ENCODE data around the gene GORAB. TPM values are rescaled to one million over a fixed set of nuclear protein-coding genes. Genes with fewer than 3 reads are reported as not detected.

GORAB gene, protein sequence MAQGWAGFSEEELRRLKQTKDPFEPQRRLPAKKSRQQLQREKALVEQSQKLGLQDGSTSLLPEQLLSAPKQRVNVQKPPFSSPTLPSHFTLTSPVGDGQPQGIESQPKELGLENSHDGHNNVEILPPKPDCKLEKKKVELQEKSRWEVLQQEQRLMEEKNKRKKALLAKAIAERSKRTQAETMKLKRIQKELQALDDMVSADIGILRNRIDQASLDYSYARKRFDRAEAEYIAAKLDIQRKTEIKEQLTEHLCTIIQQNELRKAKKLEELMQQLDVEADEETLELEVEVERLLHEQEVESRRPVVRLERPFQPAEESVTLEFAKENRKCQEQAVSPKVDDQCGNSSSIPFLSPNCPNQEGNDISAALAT
- 8.6 TPM for polyA plus RNA-seq (2013, experiment 1 of 2)
- polyA plus RNA-seq (2013, experiment 2 of 2): 8.0 TPM

- no peak within 1 kb of the TSS for H3K23ac ChIP-seq (ENCODE audit: low read length in 2 of 2)
- peak within 1 kb of the TSS; percentile 71 to 83 for H3K4me3 ChIP-seq (ENCODE audit: insufficient read depth in 1 of 2, low read depth in 1 of 2, low read length in 2 of 2)
- H3K79me1 ChIP-seq (replicated peaks; ENCODE audit: low read length, poor library complexity, severe bottlenecking): peaks cover 2% of the 10 kb centered on the region
- peak within 1 kb of the TSS; percentile 71 for H2AFZ ChIP-seq (ENCODE audit: low read depth, low read length)
- H3K14ac ChIP-seq (ENCODE audit: low read length in 2 of 2): peak within 1 kb of the TSS in 1 of 2 experiments; percentile 89
- peak within 1 kb of the TSS; percentile 93 to 98 for H3K4ac ChIP-seq (ENCODE audit: low read depth in 1 of 2, low read length in 2 of 2)
- peak within 1 kb of the TSS; percentile 91 to 95 for H3K18ac ChIP-seq (ENCODE audit: low read depth in 1 of 2, low read length in 2 of 2)
- peaks cover 0 to 21% of the 10 kb centered on the region in 2 experiments for H3K36me3 ChIP-seq (ENCODE audit: control insufficient read depth in 1 of 2, insufficient read depth in 2 of 2, low read depth in 1 of 2, low read length in 2 of 2)
- no peak within 1 kb of the TSS for H2AK5ac ChIP-seq (ENCODE audit: low read length, severe bottlenecking)
- peak within 1 kb of the TSS; percentile 79 for H4K91ac ChIP-seq (ENCODE audit: low read length)
- peaks cover 6% of the 10 kb centered on the region for H3K9me3 ChIP-seq (ENCODE audit: control insufficient read depth, low read length)
- DNase-seq: peak; percentile 97
- peak within 1 kb of the TSS; percentile 89 for H3K4me2 ChIP-seq (ENCODE audit: low read length, poor library complexity, severe bottlenecking)
- peak within 1 kb of the TSS; percentile 94 for H3K27ac ChIP-seq (ENCODE audit: low read length, poor library complexity, severe bottlenecking)
- H2BK5ac ChIP-seq (ENCODE audit: low read depth, low read length, poor library complexity, severe bottlenecking): peak within 1 kb of the TSS; percentile 89
- H3K4me1 ChIP-seq (ENCODE audit: control insufficient read depth, insufficient read depth, low read depth, low read length): no peaks in the 10 kb centered on the region
- peak within 1 kb of the TSS; percentile 93 for H2BK120ac ChIP-seq (ENCODE audit: low read depth, low read length)
- WGBS: under 1% methylated on average over 35 of the region's 36 CpGs
- no peak within 1 kb of the TSS for H2BK12ac ChIP-seq (ENCODE audit: low read length in 2 of 2)
- H3K9ac ChIP-seq (ENCODE audit: low read length): peak within 1 kb of the TSS; percentile 98
- peak within 1 kb of the TSS; percentile 82 for H4K8ac ChIP-seq (ENCODE audit: low read length)
- peak within 1 kb of the TSS; percentile 96 for H2BK15ac ChIP-seq (ENCODE audit: low read depth, poor library complexity, severe bottlenecking)
- H3K27me3 ChIP-seq (ENCODE audit: control insufficient read depth in 1 of 2, insufficient read depth in 1 of 2, low read length in 2 of 2): no peaks in the 10 kb centered on the region
These were observed at the start of gene GORAB for GRCh38 chr1:170531758-170532657. GORAB (plus strand) TSS chr1:170532166; CDS start chr1:170532224, 58 bp downstream.

- Histone ChIP-seq H3K36me3 (ENCODE audit: control insufficient read depth in 1 of 2, insufficient read depth in 2 of 2, low read depth in 1 of 2, low read length in 2 of 2) (no peaks in the 10 kb centered on the region), H2BK12ac (ENCODE audit: low read length in 2 of 2) (no peak overlapping the region), H3K14ac (ENCODE audit: low read length in 2 of 2) (no peak overlapping the region), H3K79me1 (replicated peaks; ENCODE audit: low read length, poor library complexity, severe bottlenecking) (no peaks in the 10 kb centered on the region), H3K23ac (ENCODE audit: low read length in 2 of 2) (no peak overlapping the region), H4K91ac (ENCODE audit: low read length) (no peak overlapping the region), H3K4me3 (ENCODE audit: insufficient read depth in 1 of 2, low read depth in 1 of 2, low read length in 2 of 2) (peak overlapping the region in 1 of 2 experiments; percentile 59), H3K4me1 (ENCODE audit: control insufficient read depth, insufficient read depth, low read depth, low read length) (no peaks in the 10 kb centered on the region), H4K8ac (ENCODE audit: low read length) (no peak overlapping the region), H3K4me2 (ENCODE audit: low read length, poor library complexity, severe bottlenecking) (no peak overlapping the region), H3K18ac (ENCODE audit: low read depth in 1 of 2, low read length in 2 of 2) (no peak overlapping the region), H3K9me3 (ENCODE audit: control insufficient read depth, low read length) (peaks cover 4% of the 10 kb centered on the region), H3K4ac (ENCODE audit: low read depth in 1 of 2, low read length in 2 of 2) (no peak overlapping the region), H3K27me3 (ENCODE audit: control insufficient read depth in 1 of 2, insufficient read depth in 1 of 2, low read length in 2 of 2) (no peaks in the 10 kb centered on the region), H3K9ac (ENCODE audit: low read length) (peak overlapping the region; percentile 76), H2AK5ac (ENCODE audit: low read length, severe bottlenecking) (no peak overlapping the region), H2BK120ac (ENCODE audit: low read depth, low read length) (no peak overlapping the region), H3K27ac (ENCODE audit: low read length, poor library complexity, severe bottlenecking) (no peak overlapping the region), H2BK5ac (ENCODE audit: low read depth, low read length, poor library complexity, severe bottlenecking) (no peak overlapping the region), H2BK15ac (ENCODE audit: low read depth, poor library complexity, severe bottlenecking) (no peak overlapping the region), H2AFZ (ENCODE audit: low read depth, low read length) (no peak overlapping the region)
- WGBS: 72% methylated on average over 4 of the region's 5 CpGs
- no peak for DNase-seq
These were observed 48.9 kb upstream of the GORAB start for GRCh38 chr1:170483051-170483450.

GRCh38 chr1:170487503-170487902 is 44.5 kb upstream of the GORAB start:
- Histone ChIP-seq H4K91ac (ENCODE audit: low read length) (no peak overlapping the region), H2BK15ac (ENCODE audit: low read depth, poor library complexity, severe bottlenecking) (no peak overlapping the region), H3K27ac (ENCODE audit: low read length, poor library complexity, severe bottlenecking) (no peak overlapping the region), H3K27me3 (ENCODE audit: control insufficient read depth in 1 of 2, insufficient read depth in 1 of 2, low read length in 2 of 2) (no peaks in the 10 kb centered on the region), H2BK12ac (ENCODE audit: low read length in 2 of 2) (no peak overlapping the region), H4K8ac (ENCODE audit: low read length) (no peak overlapping the region), H3K9me3 (ENCODE audit: control insufficient read depth, low read length) (peaks cover 4% of the 10 kb centered on the region), H3K4me1 (ENCODE audit: control insufficient read depth, insufficient read depth, low read depth, low read length) (no peaks in the 10 kb centered on the region), H2AK5ac (ENCODE audit: low read length, severe bottlenecking) (no peak overlapping the region), H3K36me3 (ENCODE audit: control insufficient read depth in 1 of 2, insufficient read depth in 2 of 2, low read depth in 1 of 2, low read length in 2 of 2) (no peaks in the 10 kb centered on the region), H2AFZ (ENCODE audit: low read depth, low read length) (no peak overlapping the region), H3K18ac (ENCODE audit: low read depth in 1 of 2, low read length in 2 of 2) (no peak overlapping the region), H3K9ac (ENCODE audit: low read length) (no peak overlapping the region), H2BK5ac (ENCODE audit: low read depth, low read length, poor library complexity, severe bottlenecking) (no peak overlapping the region), H3K23ac (ENCODE audit: low read length in 2 of 2) (no peak overlapping the region), H3K4ac (ENCODE audit: low read depth in 1 of 2, low read length in 2 of 2) (no peak overlapping the region), H2BK120ac (ENCODE audit: low read depth, low read length) (no peak overlapping the region), H3K4me2 (ENCODE audit: low read length, poor library complexity, severe bottlenecking) (no peak overlapping the region), H3K14ac (ENCODE audit: low read length in 2 of 2) (no peak overlapping the region), H3K79me1 (replicated peaks; ENCODE audit: low read length, poor library complexity, severe bottlenecking) (no peaks in the 10 kb centered on the region), H3K4me3 (ENCODE audit: insufficient read depth in 1 of 2, low read depth in 1 of 2, low read length in 2 of 2) (no peak overlapping the region)
- no peak for DNase-seq

- Histone ChIP-seq H3K18ac (ENCODE audit: low read depth in 1 of 2, low read length in 2 of 2) (no peak overlapping the region), H3K4me1 (ENCODE audit: control insufficient read depth, insufficient read depth, low read depth, low read length) (no peaks in the 10 kb centered on the region), H3K4ac (ENCODE audit: low read depth in 1 of 2, low read length in 2 of 2) (no peak overlapping the region), H2AK5ac (ENCODE audit: low read length, severe bottlenecking) (no peak overlapping the region), H3K14ac (ENCODE audit: low read length in 2 of 2) (no peak overlapping the region), H3K4me2 (ENCODE audit: low read length, poor library complexity, severe bottlenecking) (no peak overlapping the region), H2BK12ac (ENCODE audit: low read length in 2 of 2) (no peak overlapping the region), H3K79me1 (replicated peaks; ENCODE audit: low read length, poor library complexity, severe bottlenecking) (no peaks in the 10 kb centered on the region), H3K9me3 (ENCODE audit: control insufficient read depth, low read length) (peaks cover 4% of the 10 kb centered on the region), H3K9ac (ENCODE audit: low read length) (no peak overlapping the region), H2BK120ac (ENCODE audit: low read depth, low read length) (no peak overlapping the region), H3K27ac (ENCODE audit: low read length, poor library complexity, severe bottlenecking) (no peak overlapping the region), H3K23ac (ENCODE audit: low read length in 2 of 2) (no peak overlapping the region), H3K27me3 (ENCODE audit: control insufficient read depth in 1 of 2, insufficient read depth in 1 of 2, low read length in 2 of 2) (no peaks in the 10 kb centered on the region), H2BK15ac (ENCODE audit: low read depth, poor library complexity, severe bottlenecking) (no peak overlapping the region), H2AFZ (ENCODE audit: low read depth, low read length) (no peak overlapping the region), H4K91ac (ENCODE audit: low read length) (no peak overlapping the region), H3K4me3 (ENCODE audit: insufficient read depth in 1 of 2, low read depth in 1 of 2, low read length in 2 of 2) (no peak overlapping the region), H2BK5ac (ENCODE audit: low read depth, low read length, poor library complexity, severe bottlenecking) (no peak overlapping the region), H4K8ac (ENCODE audit: low read length) (no peak overlapping the region), H3K36me3 (ENCODE audit: control insufficient read depth in 1 of 2, insufficient read depth in 2 of 2, low read depth in 1 of 2, low read length in 2 of 2) (peaks cover 0 to 4% of the 10 kb centered on the region in 2 experiments)
- no peak for DNase-seq
- WGBS: 62% methylated on average over 1 of the region's 2 CpGs
These were observed 40.7 kb upstream of the GORAB start for GRCh38 chr1:170491291-170491690.
